IPS DF 6.9 (cell line): Measurements from ENCODE around the gene MPND.

Experiments
- DNase-seq: peaks from one replicate; pipeline ENCODE4 v3.0.0-alpha.2; 2013; ENCODE audit warnings: low read depth, low spot score
- H3K27ac ChIP-seq: one replicate; pipeline ENCODE4 v1.5.1; 2013; ENCODE audit warnings: low read length, control low read depth
- H3K27me3 ChIP-seq: 2 replicates; pipeline ENCODE4 v1.6.1; 2013; ENCODE audit warnings: mild to moderate bottlenecking, low read length; ENCODE audit not compliant: control insufficient read depth, insufficient read depth
- H3K36me3 ChIP-seq: 2 replicates; pipeline ENCODE4 v1.6.1; 2013; ENCODE audit warnings: low read length; ENCODE audit not compliant: control insufficient read depth, insufficient read depth
- H3K4me1 ChIP-seq: 2 replicates; pipeline ENCODE4 v1.6.1; 2013; ENCODE audit warnings: low read length; ENCODE audit not compliant: control insufficient read depth, insufficient read depth
- H3K4me3 ChIP-seq: 2 replicates; pipeline ENCODE4 v1.5.1; 2013; ENCODE audit warnings: mild to moderate bottlenecking, low read length
- H3K9me3 ChIP-seq: 2 replicates; pipeline ENCODE4 v1.6.1; 2013; ENCODE audit warnings: low read length, inconsistent platforms; ENCODE audit not compliant: control insufficient read depth, insufficient read depth
- WGBS: extraction: QIAGEN DNeasy Blood & Tissue Kit; methylation state at CpG from one replicate; pipeline ENCODE4 v1.1.7; 2013; ENCODE audit warnings: mixed read lengths, missing lambda C conversion rate; ENCODE audit not compliant: insufficient read length, insufficient coverage; 5-methylcytosine and 5-hydroxymethylcytosine counted together

Gene MPND

DNA sequence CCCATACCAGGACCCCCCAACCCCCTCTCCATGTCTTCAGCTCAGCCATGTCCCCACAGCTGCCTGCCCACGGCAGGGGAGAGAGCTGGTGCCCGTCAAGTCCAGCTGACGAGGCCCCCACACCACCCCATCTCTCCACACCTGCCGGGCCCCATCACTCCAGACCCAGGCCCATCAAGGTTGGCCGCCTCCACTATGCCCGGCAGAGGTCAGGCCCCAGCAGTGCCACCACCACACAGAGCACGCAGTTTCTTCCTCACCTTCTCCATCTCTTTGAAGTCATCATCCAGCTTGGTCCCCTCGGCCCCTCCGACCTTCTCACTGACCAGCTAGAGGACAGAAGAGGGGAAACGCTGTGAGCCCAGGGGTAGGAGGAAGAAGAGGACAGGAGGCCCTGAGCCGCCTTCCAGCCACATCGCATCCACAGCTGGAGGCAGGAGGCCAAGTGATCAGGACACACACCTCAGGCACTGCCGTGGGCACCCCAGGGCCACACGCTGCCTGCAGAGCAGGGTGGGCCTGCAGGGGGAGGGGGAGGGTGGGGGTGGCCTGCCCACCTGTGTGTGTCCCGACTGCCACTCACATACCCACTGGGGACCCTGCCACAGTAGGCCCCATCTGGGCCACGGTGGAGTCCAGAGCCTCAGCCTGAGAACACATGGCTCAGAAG is 23.4 kb downstream of the MPND start:
- peaks cover 13% of the 10 kb centered on the region; the same call in 1 of the 2 replicates for H3K36me3 ChIP-seq
- DNase-seq = no peak
- no peak overlapping the region for H3K27ac ChIP-seq
- no peaks in the 10 kb centered on the region for H3K9me3 ChIP-seq
- no peaks in the 10 kb centered on the region for H3K27me3 ChIP-seq
- no peak overlapping the region for H3K4me3 ChIP-seq
- WGBS = no CpG with 5 or more reads among the region's 16 CpGs
- H3K4me1 ChIP-seq = peaks cover 11% of the 10 kb centered on the region

DNA sequence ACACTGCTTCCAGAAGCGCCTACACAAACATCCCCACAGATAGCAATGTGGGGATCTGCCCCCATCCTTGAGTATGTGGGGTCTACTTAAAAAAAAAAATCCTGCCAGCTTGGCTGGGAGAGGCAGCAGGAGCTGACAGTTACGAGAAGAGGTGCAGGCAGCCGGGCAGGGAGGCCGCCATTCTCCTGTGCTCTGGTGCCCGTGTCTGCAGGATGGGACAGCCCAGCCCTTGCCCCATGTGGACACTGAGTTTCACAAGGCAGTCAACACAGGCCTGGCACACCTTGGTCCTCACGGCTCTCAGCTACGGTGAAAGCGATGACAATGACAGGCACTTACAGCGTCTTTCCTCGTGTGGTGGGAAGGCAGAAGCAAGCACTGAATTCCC is 24.0 kb downstream of the MPND start:
- no peak for DNase-seq

DNA sequence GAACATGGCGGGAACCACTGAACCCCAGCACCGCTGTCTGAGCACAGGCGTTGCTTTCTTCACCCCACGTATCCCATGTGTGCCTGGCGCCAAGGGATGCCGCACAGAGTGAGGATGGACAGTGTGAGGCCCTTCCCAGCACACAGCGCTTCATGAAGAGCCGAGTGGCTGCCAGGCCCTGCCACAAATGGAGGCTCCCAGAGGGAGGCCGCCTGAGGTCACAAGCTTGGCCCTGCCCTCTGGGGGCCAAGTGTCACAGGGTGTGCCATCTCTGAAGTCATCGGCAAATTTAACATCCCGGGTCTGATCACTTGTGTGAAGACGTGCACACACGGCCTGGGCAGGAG is 24.4 kb downstream of the MPND start:
- Histone ChIP-seq H3K4me3 (no peak overlapping the region), H3K27me3 (no peaks in the 10 kb centered on the region), H3K27ac (no peak overlapping the region), H3K36me3 (peaks cover 13% of the 10 kb centered on the region; the same call in 1 of the 2 replicates), H3K9me3 (no peaks in the 10 kb centered on the region), H3K4me1 (peaks cover 11% of the 10 kb centered on the region)
- WGBS = no CpG with 5 or more reads among the region's 13 CpGs
- no peak for DNase-seq

More for the DNA sequence above, 24.0 kb downstream of the MPND start:
- Histone ChIP-seq H3K27ac (no peak overlapping the region), H3K36me3 (peaks cover 13% of the 10 kb centered on the region; the same call in 1 of the 2 replicates), H3K9me3 (no peaks in the 10 kb centered on the region), H3K4me3 (no peak overlapping the region), H3K27me3 (no peaks in the 10 kb centered on the region), H3K4me1 (peaks cover 11% of the 10 kb centered on the region)
- no CpG with 5 or more reads among the region's 10 CpGs for WGBS

DNA sequence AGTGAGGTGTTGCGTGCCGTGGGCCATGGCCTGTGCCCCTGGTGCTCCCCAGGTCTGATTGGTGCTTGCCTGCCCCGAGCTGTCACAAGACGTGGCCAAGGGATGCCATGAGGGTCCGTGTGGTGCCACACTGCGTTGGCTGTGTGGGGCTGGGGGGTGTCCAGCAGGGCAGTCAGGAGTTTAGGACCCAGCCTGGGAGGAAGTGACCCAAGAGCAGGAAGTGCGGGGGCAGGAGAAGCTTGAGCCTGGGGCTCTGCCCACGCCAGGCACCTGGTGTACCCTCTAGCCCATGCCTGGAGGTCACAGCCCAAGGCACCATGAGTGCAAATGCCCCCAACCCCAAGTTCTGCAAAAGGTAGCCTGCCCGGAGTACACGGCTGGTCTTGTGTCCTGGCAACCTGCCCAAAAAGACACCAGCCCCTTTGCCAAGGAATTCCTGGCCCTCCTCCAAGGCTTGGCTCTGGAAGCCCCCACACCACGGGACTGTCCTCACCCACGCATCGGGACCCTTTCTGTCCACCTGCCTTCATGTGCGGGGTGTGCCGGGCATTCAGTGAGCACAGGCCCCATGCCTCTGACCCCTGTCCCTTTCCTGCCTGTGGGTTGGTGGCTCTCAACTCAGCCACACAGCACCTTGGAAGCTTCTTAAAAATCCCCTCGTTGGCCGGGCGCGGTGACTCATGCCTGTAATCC is 24.9 kb downstream of the MPND start:
- Histone ChIP-seq H3K27ac (no peak overlapping the region), H3K4me1 (peaks cover 11% of the 10 kb centered on the region), H3K4me3 (no peak overlapping the region), H3K36me3 (peaks cover 13% of the 10 kb centered on the region; the same call in 1 of the 2 replicates), H3K9me3 (no peaks in the 10 kb centered on the region), H3K27me3 (no peaks in the 10 kb centered on the region)
- no peak for DNase-seq
- no CpG with 5 or more reads among the region's 19 CpGs for WGBS

DNA sequence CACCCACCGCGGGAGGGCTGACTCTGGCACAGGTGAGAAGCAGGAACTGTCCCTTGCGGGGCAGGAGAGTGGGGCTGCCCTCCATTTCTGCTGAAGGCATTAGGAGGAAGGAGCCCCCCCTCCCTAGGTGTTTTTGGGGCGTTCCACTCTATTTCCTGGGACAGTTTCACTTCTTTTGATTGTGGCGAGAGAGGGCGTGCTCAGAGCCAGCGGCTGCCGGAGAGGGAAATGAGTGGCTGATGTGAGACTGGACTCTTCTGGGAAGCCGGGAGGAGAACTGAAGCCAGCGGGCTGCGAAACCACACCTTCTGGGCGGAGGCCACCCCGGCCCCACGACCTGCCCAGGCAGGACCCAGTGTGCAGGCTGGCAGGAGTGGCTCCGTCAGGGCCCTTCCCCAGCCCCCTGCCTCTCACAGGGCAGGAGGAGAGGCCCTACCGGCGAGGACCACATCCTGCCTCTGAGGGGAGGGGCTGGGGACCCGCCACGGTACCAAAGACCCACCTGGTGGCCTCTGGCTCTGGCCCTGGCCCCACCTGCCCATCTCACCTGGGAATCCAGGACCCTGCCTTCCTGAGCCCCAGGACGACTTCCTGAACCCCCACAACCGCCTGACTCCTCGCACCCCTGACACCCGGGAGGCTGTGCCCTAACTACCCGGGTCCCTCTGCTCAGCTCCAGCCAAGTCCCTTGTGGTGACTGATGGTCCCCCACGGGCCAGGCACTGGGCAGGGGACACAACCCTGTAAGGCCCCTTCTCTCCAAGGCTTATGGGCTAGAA is 25.9 kb downstream of the MPND start:
- no peak for DNase-seq
- no peak overlapping the region for H3K27ac ChIP-seq
- no peak overlapping the region for H3K4me3 ChIP-seq
- no peaks in the 10 kb centered on the region for H3K27me3 ChIP-seq
- no CpG with 5 or more reads among the region's 25 CpGs for WGBS
- H3K36me3 ChIP-seq = peaks cover 8% of the 10 kb centered on the region; the same call in 1 of the 2 replicates
- peaks cover 11% of the 10 kb centered on the region for H3K4me1 ChIP-seq
- H3K9me3 ChIP-seq = no peaks in the 10 kb centered on the region

DNA sequence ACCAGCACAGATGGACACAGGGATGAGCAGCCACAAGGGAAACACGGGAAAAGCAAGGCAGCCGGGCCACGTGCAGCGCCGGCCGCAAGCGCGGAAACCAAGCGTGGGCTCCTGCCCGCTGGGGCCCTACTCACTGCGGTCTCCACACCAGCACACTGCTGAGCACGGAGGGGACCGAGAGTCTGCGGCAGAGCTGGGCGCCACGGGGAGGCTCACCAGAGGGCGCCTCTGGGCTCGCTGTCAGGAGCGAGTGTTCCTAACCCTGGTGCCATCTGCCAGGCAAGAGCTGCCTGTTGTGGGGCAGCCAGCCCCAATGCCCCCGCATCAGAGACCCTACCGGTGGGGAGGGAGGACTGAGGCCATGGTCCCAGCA is 26.5 kb downstream of the MPND start:
- Histone ChIP-seq H3K27ac (no peak overlapping the region), H3K4me3 (no peak overlapping the region), H3K36me3 (peaks cover 8% of the 10 kb centered on the region; the same call in 1 of the 2 replicates), H3K9me3 (no peaks in the 10 kb centered on the region), H3K4me1 (peaks cover 16% of the 10 kb centered on the region), H3K27me3 (no peaks in the 10 kb centered on the region)
- WGBS = no CpG with 5 or more reads among the region's 21 CpGs
- no peak for DNase-seq

DNA sequence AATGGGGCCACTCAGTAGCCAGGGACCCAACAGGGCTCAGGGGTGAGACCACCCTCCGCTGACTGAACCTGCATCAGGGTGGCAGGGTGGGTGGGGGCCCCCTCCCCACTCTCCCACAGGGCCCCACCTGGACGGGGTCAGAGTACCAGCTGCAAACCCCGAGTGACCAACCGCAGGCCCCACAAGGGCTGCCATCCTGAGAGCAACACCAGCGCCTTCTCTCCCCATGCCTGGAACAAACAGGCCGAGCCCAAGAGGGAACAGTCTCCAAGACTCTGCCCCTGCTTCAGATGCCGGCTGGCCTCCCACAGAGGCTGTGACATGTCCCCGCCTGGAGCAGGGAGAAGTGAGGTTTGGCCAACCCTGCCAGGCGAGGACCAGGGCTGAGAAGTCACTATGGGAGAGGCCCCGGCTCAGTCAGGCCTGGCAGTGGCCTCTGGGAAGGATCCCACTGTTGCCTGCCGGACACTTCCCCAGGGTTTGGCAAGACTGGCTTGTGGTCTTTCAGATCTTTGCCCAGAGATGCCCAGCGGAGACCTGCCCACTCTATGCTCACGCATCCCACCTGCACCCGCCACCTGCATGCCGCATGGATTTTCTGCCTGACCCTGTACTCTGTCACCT is 27.2 kb downstream of the MPND start:
- Histone ChIP-seq H3K27ac (no peak overlapping the region), H3K4me1 (peaks cover 22% of the 10 kb centered on the region), H3K36me3 (peaks cover 5% of the 10 kb centered on the region; the same call in 1 of the 2 replicates), H3K4me3 (no peak overlapping the region), H3K27me3 (no peaks in the 10 kb centered on the region), H3K9me3 (no peaks in the 10 kb centered on the region)
- no CpG with 5 or more reads among the region's 15 CpGs for WGBS
- DNase-seq = no peak

DNA sequence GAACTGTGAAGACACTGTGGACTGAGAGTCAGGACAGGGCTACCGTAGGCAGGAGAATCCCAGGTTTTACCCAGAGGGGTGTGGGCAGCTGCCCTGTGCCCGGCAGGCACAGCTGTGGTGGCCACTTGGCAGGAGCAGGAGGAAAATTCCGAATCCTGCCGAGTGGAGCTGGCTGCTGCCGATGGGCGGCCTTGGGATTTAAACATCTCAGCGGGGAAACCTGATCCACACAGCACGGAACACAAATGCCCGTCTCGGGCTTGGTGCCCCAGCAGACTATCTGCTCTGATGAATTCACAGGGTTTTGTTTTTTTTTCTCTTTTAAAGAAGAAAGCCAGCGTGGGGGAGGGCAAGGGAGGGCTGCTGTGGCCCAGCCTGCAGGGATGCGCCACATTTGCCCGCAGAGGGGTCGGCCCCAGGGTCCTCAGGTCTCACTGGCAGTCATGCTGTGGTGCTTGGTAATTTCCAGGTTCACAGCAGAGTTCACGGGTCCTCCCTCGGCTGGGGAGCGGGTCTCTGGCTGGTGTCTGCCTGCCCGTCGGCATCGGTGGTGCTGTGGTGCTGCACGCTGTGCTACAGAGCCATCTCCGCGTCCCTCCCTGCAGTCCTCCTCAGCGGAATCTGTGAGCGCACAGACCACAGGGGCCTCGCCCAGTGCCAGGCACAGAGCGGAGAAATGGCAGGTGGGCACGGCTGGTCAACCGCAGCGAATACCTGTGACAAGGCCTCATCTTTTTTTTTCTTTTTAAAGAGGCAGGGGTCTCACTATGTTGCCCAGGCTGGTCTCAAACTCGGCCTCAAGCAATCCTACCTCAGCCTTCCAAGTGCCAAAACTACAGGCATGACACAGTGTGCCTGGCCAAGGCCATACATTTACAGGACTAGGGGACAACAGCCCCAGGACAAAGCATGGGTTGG is 28.1 kb downstream of the MPND start:
- Histone ChIP-seq H3K36me3 (peaks cover 2% of the 10 kb centered on the region; the same call in 1 of the 2 replicates), H3K4me3 (no peak overlapping the region), H3K27me3 (no peaks in the 10 kb centered on the region), H3K4me1 (peaks cover 28% of the 10 kb centered on the region), H3K9me3 (no peaks in the 10 kb centered on the region), H3K27ac (no peak overlapping the region)
- DNase-seq = no peak
- no CpG with 5 or more reads among the region's 31 CpGs for WGBS

DNA sequence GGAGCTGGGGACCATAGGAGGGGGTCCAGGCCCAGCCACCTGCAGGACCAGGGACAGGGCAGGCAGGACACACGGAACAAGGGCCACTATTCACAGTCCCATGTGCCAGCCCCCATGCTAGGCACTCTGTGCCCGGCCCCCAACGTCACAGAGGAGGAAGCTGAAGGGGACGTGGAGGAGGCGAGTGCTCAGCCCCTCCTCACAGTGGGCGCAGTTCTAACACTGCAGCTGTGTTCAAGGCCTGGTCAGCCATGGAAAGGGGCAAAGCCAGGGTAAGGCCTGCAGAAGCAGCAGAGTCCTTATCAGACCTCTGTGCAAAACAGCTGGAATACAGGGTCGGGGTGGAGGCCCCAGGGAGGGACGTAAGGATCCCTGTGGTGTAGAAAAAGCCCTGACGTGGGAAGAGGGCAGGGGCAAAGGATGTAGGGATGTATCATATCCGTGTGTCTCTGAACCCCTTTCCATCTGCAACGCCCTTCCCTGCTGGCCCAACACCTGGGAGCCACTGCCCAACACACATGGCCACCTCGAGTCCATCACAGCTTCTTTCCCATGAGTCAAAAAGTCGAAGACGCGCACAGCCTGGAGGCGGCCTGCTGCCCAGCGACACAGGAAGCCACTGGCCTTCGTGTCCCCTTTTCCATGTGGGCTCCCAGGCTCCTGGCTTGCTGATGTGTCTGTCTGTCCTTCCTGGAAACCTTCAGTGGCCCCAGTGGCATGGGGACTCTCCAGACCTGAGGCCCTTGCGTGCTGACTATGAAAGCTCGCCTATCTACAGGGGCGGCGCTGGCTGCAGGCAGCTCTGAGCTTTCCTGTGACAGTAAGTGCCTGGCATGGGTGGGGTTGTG is 29.0 kb downstream of the MPND start:
- no peak overlapping the region for H3K27ac ChIP-seq
- H3K4me3 ChIP-seq = no peak overlapping the region
- WGBS = no CpG with 5 or more reads among the region's 22 CpGs
- 0 out of 2 replicates have a peak, but pooled peaks cover 2% of the 10 kb centered on the region for H3K36me3 ChIP-seq
- no peak for DNase-seq
- no peaks in the 10 kb centered on the region for H3K9me3 ChIP-seq
- peaks cover 29% of the 10 kb centered on the region for H3K4me1 ChIP-seq
- H3K27me3 ChIP-seq = no peaks in the 10 kb centered on the region
